GM21526 (cell line): Measurements from ENCODE around the gene RGS13.

ENCODE experiments used
- ATAC-seq: cut with Tn5 transposase; IDR thresholded peaks from one replicate; pipeline ENCODE4 v1.9.1; 2021; ENCODE audit warnings: moderate library complexity; ENCODE audit not compliant: unreplicated experiment, low FRiP score

RGS13 gene

GRCh38 chr1:192635939-192636338 is at the start of gene RGS13:
RGS13 (plus strand) TSS chr1:192636147; CDS start chr1:192644335, 8,188 bp downstream.
- ATAC-seq, result no peak

GRCh38 chr1:192587386-192588266 is 48.3 kb upstream of the RGS13 start:
- no peak for ATAC-seq

DNA sequence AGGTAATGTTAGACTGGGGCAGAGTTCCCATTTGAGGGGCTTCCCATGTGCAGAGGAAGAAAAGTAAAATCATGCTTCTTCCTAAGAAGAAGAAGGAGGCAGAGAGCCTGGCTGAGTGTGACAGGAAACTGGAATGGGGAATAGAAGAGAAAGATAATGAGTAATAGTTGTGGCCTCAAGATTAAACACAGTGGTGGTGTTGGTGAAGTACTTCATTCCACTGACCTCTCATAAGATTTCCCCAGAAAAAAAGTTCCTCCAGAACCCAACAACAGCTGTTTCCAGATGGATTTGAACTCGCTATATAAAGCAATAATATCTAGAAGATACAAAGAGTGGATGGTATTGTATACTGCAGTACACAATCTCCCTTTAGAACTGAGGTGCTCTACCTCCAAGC is 47.4 kb upstream of the RGS13 start:
- no peak for ATAC-seq

GRCh38 chr1:192589813-192590212 is 46.1 kb upstream of the RGS13 start:
- ATAC-seq, result no peak

GRCh38 chr1:192592517-192592916 is 43.4 kb upstream of the RGS13 start:
- no peak for ATAC-seq

GRCh38 chr1:192592981-192593708 is 42.8 kb upstream of the RGS13 start:
- ATAC-seq, result no peak

DNA sequence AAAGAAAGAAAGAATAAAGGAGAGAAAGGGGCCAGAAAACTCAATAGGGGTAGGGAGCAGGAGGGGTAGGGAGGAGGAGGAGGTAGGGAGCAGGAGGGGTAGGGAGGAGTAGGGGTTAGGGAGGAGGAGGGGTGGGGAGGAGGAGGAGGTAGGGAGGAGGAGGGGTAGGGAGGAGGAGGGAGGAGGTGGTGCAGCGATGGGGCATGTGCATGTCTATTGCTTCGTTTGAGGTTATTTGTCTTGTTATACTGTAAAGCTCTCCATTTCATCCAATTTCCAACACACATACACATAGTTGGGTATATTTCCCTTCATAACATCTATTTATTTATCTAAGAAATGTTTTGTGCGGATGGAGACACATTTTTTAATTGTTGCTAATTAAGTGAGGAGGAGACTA is 40.6 kb upstream of the RGS13 start:
- no peak for ATAC-seq

DNA sequence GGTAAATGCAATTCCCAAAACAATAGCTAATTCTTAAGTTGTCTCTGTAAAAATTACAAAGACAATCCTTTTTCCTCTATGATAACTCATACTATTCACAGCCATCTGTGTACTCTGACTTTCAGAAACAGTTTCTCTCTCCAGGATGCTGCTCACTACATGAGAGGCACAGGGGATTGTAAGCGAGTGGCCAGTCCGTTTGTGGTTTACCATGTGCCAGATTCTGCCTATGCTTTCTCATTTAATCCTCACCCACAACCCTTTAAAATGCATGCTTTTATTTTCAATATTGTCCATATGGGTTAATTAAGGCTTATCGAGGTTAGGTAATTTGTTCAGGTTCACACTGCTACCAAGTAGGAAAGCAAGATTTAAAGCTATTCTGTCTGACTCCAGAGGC is 37.4 kb upstream of the RGS13 start:
- ATAC-seq, result no peak

DNA sequence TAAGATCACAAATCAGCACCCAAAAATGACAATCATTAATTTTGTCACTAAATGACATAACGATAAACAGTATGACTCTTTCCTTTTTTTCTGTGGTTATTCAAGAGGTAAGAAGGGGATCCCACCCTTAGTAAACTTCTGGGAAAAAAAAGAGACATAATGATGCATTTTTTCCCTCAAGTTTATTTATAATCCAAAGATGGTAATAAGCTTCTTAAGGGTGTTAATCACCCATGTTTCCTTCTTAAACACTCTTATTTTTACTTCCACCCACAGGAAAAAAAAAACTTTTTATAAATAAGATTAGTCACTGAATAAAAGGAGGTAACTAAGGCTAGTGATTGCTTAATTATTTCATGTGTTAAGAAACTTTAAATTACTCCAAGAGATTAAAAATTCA is 35.7 kb upstream of the RGS13 start:
- ATAC-seq, result no peak

DNA sequence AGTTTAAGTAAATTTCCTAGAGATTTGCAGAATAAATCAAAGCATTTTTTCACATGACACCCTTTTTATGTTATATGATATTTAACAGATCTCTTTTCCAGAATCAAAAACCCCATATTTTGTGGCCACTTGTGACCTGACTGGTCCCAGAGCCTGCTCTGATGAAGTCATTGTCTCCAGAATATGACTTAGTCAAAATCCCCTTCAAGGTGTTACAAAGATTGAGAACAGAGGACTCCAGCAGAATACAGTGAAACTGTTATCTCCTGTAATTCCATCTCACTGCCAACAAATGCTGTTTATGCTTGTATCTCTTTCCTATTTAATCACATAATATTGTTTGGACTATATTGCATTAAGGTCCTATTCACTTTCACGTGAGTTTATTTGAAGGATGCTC is 34.8 kb upstream of the RGS13 start:
- peak; percentile 38 for ATAC-seq

DNA sequence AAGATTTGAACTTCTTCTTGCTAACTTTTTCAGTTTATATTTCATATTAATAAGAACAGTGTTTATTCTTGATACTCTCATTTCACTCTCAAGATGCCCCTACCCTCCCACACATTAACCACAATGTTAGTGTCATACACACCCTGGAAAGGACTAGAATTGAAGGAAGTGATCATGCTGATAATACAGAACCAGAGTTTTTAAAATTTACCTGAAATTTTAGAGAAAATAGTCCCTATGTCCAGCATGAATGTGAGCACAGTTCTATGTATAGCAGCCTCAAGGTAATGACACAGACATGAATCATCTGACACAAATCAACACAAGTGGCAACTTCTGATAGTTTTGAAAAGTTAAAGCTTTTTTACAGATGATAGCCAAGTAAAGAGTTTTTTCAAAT is 34.4 kb upstream of the RGS13 start:
- ATAC-seq, result no peak

DNA sequence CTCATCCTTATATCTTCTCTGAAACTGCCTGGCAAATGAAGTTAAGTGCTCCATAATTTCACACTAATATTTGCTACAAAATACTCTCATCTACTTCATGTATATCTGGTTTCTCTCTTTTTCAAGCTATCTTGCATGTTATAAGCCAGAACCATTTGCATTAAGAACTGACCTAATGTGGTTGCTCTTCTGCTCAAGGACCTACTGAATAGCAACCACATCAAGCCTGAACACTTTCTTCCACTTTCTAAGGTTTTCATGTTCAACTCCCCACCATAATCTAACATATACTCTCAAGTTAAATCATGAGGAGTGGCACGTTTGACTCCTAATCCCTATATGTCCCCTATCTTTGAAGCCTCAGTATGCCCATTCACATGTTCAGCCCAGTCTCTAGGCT is 33.2 kb upstream of the RGS13 start:
- ATAC-seq, result no peak

DNA sequence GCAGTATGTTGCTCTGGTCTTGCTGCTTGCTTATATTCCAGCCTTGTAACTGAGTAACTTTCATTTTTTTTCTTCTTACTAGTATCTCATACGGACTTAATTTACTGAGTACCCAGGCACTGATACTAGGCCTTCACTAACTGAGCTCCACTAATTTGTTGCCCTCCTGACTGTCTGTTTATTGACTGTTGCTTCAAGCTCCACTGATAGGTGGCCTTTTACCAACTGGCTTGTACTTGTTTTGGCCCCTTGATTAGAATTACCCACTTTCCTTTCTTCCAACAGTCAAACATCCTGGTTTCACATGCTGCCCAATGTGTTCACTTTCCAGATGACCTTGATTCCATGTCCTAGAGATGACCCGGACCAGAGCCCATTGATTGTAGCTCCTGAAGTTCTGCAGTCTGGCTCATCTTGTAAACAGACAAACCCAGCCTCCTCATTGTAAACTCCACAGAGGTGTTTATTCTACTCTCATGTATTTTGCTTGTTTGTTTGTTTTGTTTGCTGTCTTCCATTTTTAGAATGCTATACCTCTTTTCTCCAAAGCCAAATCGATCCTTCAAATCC is 32.6 kb upstream of the RGS13 start:
- no peak for ATAC-seq

DNA sequence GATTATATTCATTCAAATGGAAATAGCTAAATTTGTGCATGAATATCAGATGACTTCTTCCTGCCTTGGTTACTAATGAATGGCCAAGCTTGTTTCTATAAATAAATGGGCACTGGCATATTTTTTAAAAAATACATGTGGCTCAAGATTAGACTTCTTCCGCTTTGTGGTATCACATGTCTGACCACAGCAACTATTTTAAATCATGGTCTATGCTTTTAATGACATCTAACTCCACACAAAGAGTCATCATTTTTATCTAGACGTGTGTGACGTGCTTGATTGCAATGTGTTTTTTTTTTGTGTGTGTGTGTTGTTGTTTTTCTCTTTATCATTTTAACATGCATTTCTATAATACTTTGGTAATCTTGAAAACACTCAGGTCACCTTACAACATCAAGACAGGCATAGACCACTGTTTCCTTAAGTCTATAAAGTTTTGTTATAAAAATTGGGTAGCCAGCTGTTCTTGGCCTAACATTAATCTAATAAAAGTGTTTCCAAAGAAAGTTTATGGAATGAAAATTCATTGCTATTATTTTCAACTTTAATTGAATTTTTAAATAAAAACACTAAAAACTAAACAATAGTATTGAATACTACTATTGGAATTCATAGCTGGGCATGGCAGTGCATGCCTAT is 30.8 kb upstream of the RGS13 start:
- ATAC-seq, result peak; percentile 36

GRCh38 chr1:192608671-192609070 is 27.3 kb upstream of the RGS13 start:
- no peak for ATAC-seq

DNA sequence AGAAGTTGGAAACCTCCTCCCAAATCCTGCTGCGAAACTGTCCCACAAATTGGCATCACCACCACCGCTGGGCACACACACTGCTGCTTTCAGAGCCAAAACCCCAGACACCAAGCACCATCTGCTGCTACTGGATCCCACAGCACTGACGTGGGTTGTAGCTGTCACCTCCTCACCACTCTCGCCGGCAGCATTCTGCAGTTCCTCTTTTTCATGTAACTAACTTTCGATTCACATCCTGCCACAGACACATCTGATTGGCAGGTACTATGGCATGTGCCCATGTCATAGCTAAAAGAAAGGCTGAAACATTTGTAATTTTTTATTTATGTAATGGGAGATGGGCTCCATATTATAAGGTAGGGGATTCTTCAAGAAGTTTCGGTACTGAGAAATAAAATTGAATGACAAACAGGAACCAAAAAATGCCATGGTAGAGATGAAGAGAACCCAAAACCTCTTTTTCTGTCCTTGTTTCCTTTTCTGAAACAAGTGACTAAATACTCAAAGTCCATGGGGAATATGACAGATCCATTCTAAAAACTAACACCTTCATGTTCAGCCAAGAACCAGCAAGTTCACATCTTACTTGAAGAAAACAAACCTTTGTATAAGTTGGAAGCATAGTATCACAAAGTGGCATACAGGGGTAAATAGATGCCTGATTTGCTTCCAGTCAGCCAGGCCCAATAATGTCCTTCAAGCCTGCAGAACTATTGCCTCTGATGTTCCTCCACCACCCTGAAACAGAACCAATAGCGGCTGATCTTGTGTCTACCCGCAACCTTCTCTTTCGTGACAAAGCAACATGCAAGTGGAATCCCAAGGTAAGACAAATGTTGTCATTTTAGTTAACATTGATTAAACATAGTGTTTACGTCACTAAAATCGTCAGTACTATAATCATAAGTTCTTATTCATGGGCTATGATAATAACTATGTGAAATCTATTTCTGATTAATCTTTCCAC is 26.6 kb upstream of the RGS13 start:
- peak; percentile 100 for ATAC-seq

GRCh38 chr1:192610112-192610889 is 25.6 kb upstream of the RGS13 start:
- ATAC-seq, result no peak

DNA sequence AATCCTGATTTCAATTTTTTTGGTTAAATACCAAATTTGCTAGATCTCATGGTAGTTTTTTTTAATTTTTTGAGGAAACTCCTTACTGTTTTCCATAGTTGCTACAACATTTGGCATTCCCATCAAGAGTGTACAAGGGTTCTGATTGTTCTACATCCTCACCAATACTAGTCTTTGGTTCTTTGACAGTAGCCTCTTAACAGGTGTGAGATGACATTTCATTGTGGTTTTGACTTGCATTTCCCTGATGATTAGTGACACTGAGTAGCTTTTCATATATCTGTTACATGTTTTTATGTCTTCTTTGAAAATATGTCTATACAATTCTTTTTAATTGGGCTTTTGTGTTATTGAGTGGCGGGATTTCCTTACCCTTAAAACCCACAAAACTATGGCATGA is 20.9 kb upstream of the RGS13 start:
- ATAC-seq, result no peak

DNA sequence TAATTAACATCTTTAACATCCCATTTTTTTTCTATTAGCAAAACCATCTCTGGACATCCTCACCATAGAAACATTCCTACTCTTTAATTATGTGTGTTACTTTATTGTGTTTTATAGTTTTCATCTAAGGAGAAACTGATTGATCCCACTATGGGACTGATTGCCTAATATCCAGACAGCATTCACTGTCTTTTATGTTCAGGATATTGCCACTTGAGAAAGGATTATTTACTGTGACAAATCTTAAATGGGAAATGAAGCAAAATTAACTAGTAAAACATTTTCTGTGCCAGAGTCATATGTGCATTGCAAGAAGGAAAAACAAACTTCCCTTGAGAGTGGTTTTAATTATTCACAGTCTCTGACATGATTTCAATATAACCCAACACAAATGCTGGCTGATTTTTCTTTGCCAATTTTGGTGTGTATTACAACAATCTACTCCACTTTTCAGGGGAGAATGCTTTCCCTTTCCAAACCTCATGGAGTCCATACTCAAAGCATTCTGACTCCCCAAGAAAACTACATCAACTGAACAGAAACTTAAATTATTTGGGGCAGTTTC is 15.8 kb upstream of the RGS13 start:
- ATAC-seq, result no peak
